Smooth muscle cell (in vitro differentiated cells): ENCODE measurements around the gene C6orf141. TPM values are rescaled to one million over a fixed set of nuclear protein-coding genes. Genes with fewer than 3 reads are reported as not detected.
A peak's percentile ranks its signal among the peaks of the same experiment; 100 is the strongest.

Experiments used
- DNase-seq: peaks from one replicate; lab custom pipeline; 2025; ENCODE audit not compliant: unreplicated experiment; lab: John Stamatoyannopoulos, UW
- H2AFZ ChIP-seq: fragments of 200-600 bp; sonication (generic); 2 replicates; pipeline ENCODE4 v1.6.0; 2016; ENCODE audit warnings: antibody characterized with exemption, low read depth, mild to moderate bottlenecking
- H3F3A ChIP-seq: fragments of 200-600 bp; sonication (generic); 2 replicates; pipeline ENCODE4 v1.6.0; 2017; ENCODE audit warnings: antibody characterized with exemption, low read depth
- H3K27ac ChIP-seq: fragments of 200-600 bp; sonication (generic); 2 replicates; pipeline ENCODE4 v1.5.1; 2016; ENCODE audit warnings: low read depth, mild to moderate bottlenecking
- H3K27me3 ChIP-seq: fragments of 200-600 bp; sonication (generic); 2 replicates; pipeline ENCODE4 v1.6.1; 2016; ENCODE audit warnings: low read depth, mild to moderate bottlenecking
- H3K36me3 ChIP-seq: fragments of 200-600 bp; sonication (generic); 2 replicates; pipeline ENCODE4 v1.5.1; 2016; ENCODE audit warnings: low read depth
- H3K4me1 ChIP-seq: fragments of 200-600 bp; sonication (generic); 2 replicates; pipeline ENCODE4 v1.5.1; 2016; ENCODE audit warnings: low read depth
- H3K4me2 ChIP-seq: fragments of 200-600 bp; sonication (generic); 2 replicates; pipeline ENCODE4 v1.6.0; 2016; ENCODE audit warnings: mild to moderate bottlenecking
- H3K4me3 ChIP-seq: fragments of 200-600 bp; sonication (generic); 2 replicates; pipeline ENCODE4 v1.5.1; 2016; ENCODE audit warnings: mild to moderate bottlenecking
- H3K79me2 ChIP-seq: fragments of 200-600 bp; sonication (generic); 2 replicates; pipeline ENCODE4 v1.6.0; 2016; ENCODE audit warnings: low read depth, mild to moderate bottlenecking
- H3K9ac ChIP-seq: fragments of 200-600 bp; sonication (generic); 2 replicates; pipeline ENCODE4 v1.6.0; 2016; ENCODE audit warnings: low read depth
- H3K9me3 ChIP-seq: fragments of 200-600 bp; sonication (generic); replicated peaks from 2 replicates; pipeline ENCODE4 v1.5.1; 2016; ENCODE audit warnings: low read depth
- H4K20me1 ChIP-seq: fragments of 200-600 bp; sonication (generic); 2 replicates; pipeline ENCODE4 v1.6.0; 2016; ENCODE audit warnings: low read depth
- CTCF ChIP-seq: fragments of 200-600 bp; sonication (generic); IDR thresholded peaks from 2 replicates; pipeline ENCODE4 v1.5.1; 2017; ENCODE audit warnings: borderline replicate concordance, mild to moderate bottlenecking, antibody characterized with exemption; ENCODE audit not compliant: insufficient read depth, poor library complexity, severe bottlenecking
- WGBS: methylation state at CpG from one replicate; pipeline ENCODE4 v1.1.7; 2016; ENCODE audit warnings: low lambda C conversion rate; 5-methylcytosine and 5-hydroxymethylcytosine counted together
- polyA plus RNA-seq: library from polyadenylated mRNA; unstranded; fragments of >200 nt; fragmentation: Nextera tagmentation; extraction: Ambion mirVana; gene quantifications from 2 replicates; pipeline ENCODE4 v1.2.1, GENCODE V29; 2016
- total RNA-seq: library from RNA; depleted of rRNA; stranded (reverse); fragments of >200 nt; gene quantifications from 2 replicates; pipeline ENCODE4 v1.2.3, GENCODE V29; 2014

C6orf141 gene
- total and polyA plus RNA-seq, 2 experiments from 2014 or later, result 1.5 to 4.1 TPM

- no peaks in the 10 kb centered on the region for H3K36me3 ChIP-seq
- no peaks in the 10 kb centered on the region for H3K9me3 ChIP-seq
- no peak overlapping the region for H2AFZ ChIP-seq
- H3K27ac ChIP-seq, result peak overlapping the region; percentile 86
- peaks cover 11% of the 10 kb centered on the region for H3F3A ChIP-seq
- no peaks in the 10 kb centered on the region for H4K20me1 ChIP-seq
- peak overlapping the region; percentile 5 for H3K9ac ChIP-seq
- WGBS, result 0% methylated on average over 1 of the region's 1 CpG
- no peaks in the 10 kb centered on the region for H3K79me2 ChIP-seq
- peaks cover 18% of the 10 kb centered on the region for H3K4me1 ChIP-seq
- no peaks in the 10 kb centered on the region for H3K27me3 ChIP-seq
- peak overlapping the region; percentile 67 for H3K4me2 ChIP-seq
- no peak for TF ChIP-seq CTCF
- DNase-seq, result no peak
- H3K4me3 ChIP-seq, result no peak overlapping the region
Measured at GRCh38 chr6:49541210-49541724, 9.2 kb upstream of the C6orf141 start.

DNA sequence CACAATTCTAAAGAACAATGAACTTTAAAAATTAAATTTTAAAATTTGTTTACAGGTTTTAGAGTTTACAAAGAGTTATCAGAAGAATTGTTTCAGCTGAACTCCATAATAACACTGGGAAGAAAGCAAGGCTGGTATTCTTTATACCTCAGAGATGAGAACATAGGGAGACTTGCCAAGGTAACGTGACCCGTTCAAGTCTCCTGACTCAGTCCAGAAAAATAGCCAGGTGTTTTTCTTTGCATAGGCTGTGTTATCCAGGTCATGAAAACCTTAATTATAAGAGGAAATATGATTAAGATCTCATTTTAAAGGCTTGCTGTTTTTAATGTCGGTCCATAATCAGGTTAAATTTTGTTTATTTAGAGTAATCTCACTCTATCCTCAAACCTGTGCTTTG, 8.5 kb upstream of the C6orf141 start:
- no peaks in the 10 kb centered on the region for H3K9me3 ChIP-seq
- peaks cover 24% of the 10 kb centered on the region for H3K4me1 ChIP-seq
- H3K27ac ChIP-seq, result peak overlapping the region; percentile 86
- no peak overlapping the region for H2AFZ ChIP-seq
- no peak for TF ChIP-seq CTCF
- peak overlapping the region; percentile 5 for H3K9ac ChIP-seq
- H3K27me3 ChIP-seq, result no peaks in the 10 kb centered on the region
- H3K4me2 ChIP-seq, result peak overlapping the region; percentile 67
- 78% methylated on average over 3 of the region's 3 CpGs for WGBS
- no peak for DNase-seq
- H3K4me3 ChIP-seq, result no peak overlapping the region
- no peaks in the 10 kb centered on the region for H4K20me1 ChIP-seq
- H3K79me2 ChIP-seq, result no peaks in the 10 kb centered on the region
- H3K36me3 ChIP-seq, result no peaks in the 10 kb centered on the region
- H3F3A ChIP-seq, result peaks cover 11% of the 10 kb centered on the region

- H3K4me2 ChIP-seq, result no peak overlapping the region
- H3K9me3 ChIP-seq, result no peaks in the 10 kb centered on the region
- no peaks in the 10 kb centered on the region for H3K27me3 ChIP-seq
- TF ChIP-seq CTCF, result no peak
- no peaks in the 10 kb centered on the region for H4K20me1 ChIP-seq
- peaks cover 11% of the 10 kb centered on the region for H3F3A ChIP-seq
- no peak overlapping the region for H3K4me3 ChIP-seq
- H3K79me2 ChIP-seq, result no peaks in the 10 kb centered on the region
- no peak overlapping the region for H3K27ac ChIP-seq
- whole genome bisulfite sequencing, result 69% methylated on average over 7 of the region's 7 CpGs
- H2AFZ ChIP-seq, result no peak overlapping the region
- H3K9ac ChIP-seq, result no peak overlapping the region
- H3K4me1 ChIP-seq, result peaks cover 24% of the 10 kb centered on the region
- no peak for DNase-seq
- no peaks in the 10 kb centered on the region for H3K36me3 ChIP-seq
Measured at GRCh38 chr6:49543087-49543858, 7.2 kb upstream of the C6orf141 start.
